ENCODE data around the gene BMPR1A. TPM values are rescaled to one million over a fixed set of nuclear protein-coding genes. Genes with fewer than 3 reads are reported as not detected.
A peak's percentile ranks its signal among the peaks of the same experiment; 100 is the strongest.

The BMPR1A gene
- polyA plus RNA-seq, 2 of the 4 experiments (the other 2 are of a cell fraction): 25.5 to 39.0 TPM

- WGBS (ENCODE audit: missing lambda C conversion rate): 95% methylated on average over 7 of the region's 7 CpGs
- Histone ChIP-seq H3K4me1 (0 out of 3 replicates have a peak, but pooled peaks cover 3% of the 10 kb centered on the region), H3K27ac (no peak overlapping the region), H3K9me3 (no peaks in the 10 kb centered on the region), H3K4me3 (no peak overlapping the region), H3K4me2 (no peak overlapping the region)
- ChIA-PET CTCF (interaction anchor here (1.2 to 1.5 kb wide), 2 partner anchors 20 to 168 kb away, joined by 3 to 4 read pairs; no protein-coding TSS in a partner anchor), POLR2A (no interaction called here)
- ATAC-seq (no peak), DNase-seq (ENCODE audit: low read depth in 1 of 2, low spot score in 1 of 2) (no peak), FAIRE-seq (no peak)
- TF ChIP-seq TP53 (CRISPR knock-in tag; IDR thresholded peaks at IDR 0.05) (no peak), KDM5A (IDR thresholded peaks at IDR 0.05) (no peak), RARB (CRISPR knock-in tag; IDR thresholded peaks at IDR 0.05) (no peak), E2F6 (IDR thresholded peaks at IDR 0.05; ENCODE audit: borderline replicate concordance, low read depth) (no peak), HOXB13 (CRISPR knock-in tag; IDR thresholded peaks at IDR 0.05; ENCODE audit: low read depth) (no peak), CTCF (IDR thresholded peaks at IDR 0.05) (no peak), CEBPB (IDR thresholded peaks at IDR 0.05) (no peak), CHD4 (IDR thresholded peaks at IDR 0.05; ENCODE audit: borderline replicate concordance) (no peak), FOXS1 (CRISPR knock-in tag; IDR thresholded peaks at IDR 0.05) (no peak), HOXB5 (CRISPR knock-in tag; IDR thresholded peaks at IDR 0.05) (no peak), GATA3 (IDR thresholded peaks at IDR 0.05; ENCODE audit: borderline replicate concordance) (no peak), RCOR1 (IDR thresholded peaks at IDR 0.05; ENCODE audit: low read depth, low read length) (no peak), TFCP2L1 (CRISPR knock-in tag; IDR thresholded peaks at IDR 0.05) (no peak), REST (IDR thresholded peaks at IDR 0.05) (no peak), JUNB (IDR thresholded peaks at IDR 0.05) (no peak), BHLHE40 (IDR thresholded peaks at IDR 0.05; ENCODE audit: low read depth, low read length) (no peak), PBX3 (IDR thresholded peaks at IDR 0.05) (no peak), HEYL (CRISPR knock-in tag; IDR thresholded peaks at IDR 0.05) (no peak), SREBF2 (IDR thresholded peaks at IDR 0.05) (no peak)
These were observed 99.7 kb downstream of the BMPR1A start for GRCh38 chr10:86856156-86856555.

- H3K9me3 ChIP-seq: no peaks in the 10 kb centered on the region
- POLR2A ChIA-PET: no interaction called here
- ATAC-seq: peak in 1 of 2 experiments; percentile 46; a peak in 2 of 6 replicates
- no peak for DNase-seq (ENCODE audit: low read depth in 1 of 2, low spot score in 1 of 2)
- H3K4me3 ChIP-seq: no peak overlapping the region
- FAIRE-seq: no peak
- peaks cover 7% of the 10 kb centered on the region; the same call in 2 of the 3 replicates for H3K4me1 ChIP-seq
- CTCF ChIA-PET: no interaction called here
- H3K4me2 ChIP-seq: no peak overlapping the region
- TF ChIP-seq NR3C1 (IDR thresholded peaks at IDR 0.05) (no peak), FOSB (CRISPR knock-in tag; IDR thresholded peaks at IDR 0.05) (no peak), SREBF2 (IDR thresholded peaks at IDR 0.05) (no peak), MAX (IDR thresholded peaks at IDR 0.05) (no peak), ATOH8 (CRISPR knock-in tag; IDR thresholded peaks at IDR 0.05; ENCODE audit: low read depth) (no peak), EHF (CRISPR knock-in tag; IDR thresholded peaks at IDR 0.05) (no peak), ZNF302 (CRISPR knock-in tag; IDR thresholded peaks at IDR 0.05) (no peak), ELK1 (IDR thresholded peaks at IDR 0.05; ENCODE audit: low read depth, low read length) (no peak), MYC (IDR thresholded peaks at IDR 0.05; ENCODE audit: borderline replicate concordance, low read length) (no peak), CHD4 (IDR thresholded peaks at IDR 0.05; ENCODE audit: borderline replicate concordance) (no peak), TFCP2L1 (CRISPR knock-in tag; IDR thresholded peaks at IDR 0.05) (no peak), HEYL (CRISPR knock-in tag; IDR thresholded peaks at IDR 0.05) (no peak), MAFK (IDR thresholded peaks at IDR 0.05; ENCODE audit: partially characterized antibody) (no peak), RNF2 (IDR thresholded peaks at IDR 0.05; ENCODE audit: borderline replicate concordance, low read depth) (no peak)
- no peak overlapping the region for H3K27ac ChIP-seq
- 59% methylated on average over 3 of the region's 3 CpGs for WGBS (ENCODE audit: missing lambda C conversion rate)
These were observed 100.8 kb downstream of the BMPR1A start for GRCh38 chr10:86857128-86857721.
